Testis (tissue), 2 donors: ENCODE data around the gene SRSF8.

Experiments used
- CTCF ChIP-seq, 3 experiments: fragments of 450-650 bp in 2 of 3; fragments of 200-600 bp in 1 of 3; sonication (generic) in 1 of 3; IDR thresholded peaks; one replicate each; pipeline ENCODE4 v1.5.1; 2016 to 2019; ENCODE audit warnings: antibody characterized with exemption in 3 of 3, mild to moderate bottlenecking in 2 of 3, moderate library complexity in 1 of 3
- POLR2A ChIP-seq: fragments of 450-650 bp; IDR thresholded peaks from one replicate; pipeline ENCODE4 v1.6.1; 2017; ENCODE audit warnings: antibody characterized with exemption, mild to moderate bottlenecking, moderate library complexity

GRCh38 chr11:95101935-95102334 lies 35.2 kb downstream of the SRSF8 start:
- TF ChIP-seq CTCF (IDR thresholded peaks at IDR 0.05) (no peak), POLR2A (no peak)
